Body of pancreas (tissue), 4 donors: ENCODE results near the gene BANK1. TPM values are rescaled to one million over a fixed set of nuclear protein-coding genes. Genes with fewer than 3 reads are reported as not detected.

Experiments
- ATAC-seq: fragments of 150-250 bp; one replicate; pipeline ENCODE4 v1.9.1; 2016
- DNase-seq, 4 donors: peaks; one replicate each; pipeline ENCODE4 v3.0.0-alpha.2; 2019
- H3K27ac ChIP-seq, 4 donors: fragments of 200-600 bp; sonication (generic); 1 replicate in 3 of 4; 2 replicates in 1 of 4; pipeline versions ENCODE4 v1.5.1 to v1.6.1; 2016 to 2019; ENCODE audit warnings: mild to moderate bottlenecking in 1 of 4, mixed read lengths in 1 of 4, moderate library complexity in 1 of 4
- H3K27me3 ChIP-seq, 2 donors: fragments of 200-600 bp; sonication (generic); one replicate each; pipeline ENCODE4 v1.6.0; 2016; ENCODE audit warnings: mild to moderate bottlenecking in 1 of 2
- H3K36me3 ChIP-seq, 2 donors: fragments of 200-600 bp; sonication (generic); replicated peaks in 1 of 2; 2 replicates each; pipeline ENCODE4 v1.5.1; 2016; ENCODE audit warnings: low read depth in 2 of 2; ENCODE audit not compliant: insufficient read depth in 1 of 2
- H3K4me1 ChIP-seq: fragments of 200-600 bp; sonication (generic); one replicate; pipeline ENCODE4 v1.6.0; 2016
- H3K4me3 ChIP-seq, 2 donors: fragments of 200-600 bp; sonication (generic); 1 replicate in 1 of 2; 2 replicates in 1 of 2; pipeline ENCODE4 v1.5.1; 2016 to 2019
- H3K9me3 ChIP-seq, 3 donors: fragments of 200-600 bp; sonication (generic); 1 replicate in 2 of 3; 2 replicates in 1 of 3; pipeline ENCODE4 v1.5.1; 2016
- POLR2A ChIP-seq, 3 donors: fragments of 450-650 bp; IDR thresholded peaks; one replicate each; pipeline ENCODE4 v1.6.1; 2016; ENCODE audit warnings: antibody characterized with exemption in 3 of 3, mild to moderate bottlenecking in 2 of 3
- WGBS, 2 donors: methylation state at CpG; one replicate each; pipeline ENCODE4 v1.1.5; 2017; 5-methylcytosine and 5-hydroxymethylcytosine counted together
- intact Hi-C: fragments of 100-400 bp; cut with DNase I; formaldehyde crosslinking; loops from one replicate; pipeline ENCODE4 v1.15.1; 2023
- total RNA-seq, 2 donors: library from RNA; depleted of rRNA; stranded (reverse); fragments of >200 nt; gene quantifications; one replicate each; pipeline ENCODE4 v1.1.0, GENCODE V29; 2016
- TF ChIP-seq, protein P1 (sequence below), 7 experiments: fragments of 450-650 bp in 4 of 7; fragments of 200-600 bp in 3 of 7; sonication (generic) in 3 of 7; IDR thresholded peaks; one replicate each; pipeline ENCODE4 v1.5.1; 2016 to 2019; ENCODE audit warnings: antibody characterized with exemption in 7 of 7

Gene BANK1
- total RNA-seq, 2 donors from 2014 or later = 1.0 to 2.0 TPM

DNA sequence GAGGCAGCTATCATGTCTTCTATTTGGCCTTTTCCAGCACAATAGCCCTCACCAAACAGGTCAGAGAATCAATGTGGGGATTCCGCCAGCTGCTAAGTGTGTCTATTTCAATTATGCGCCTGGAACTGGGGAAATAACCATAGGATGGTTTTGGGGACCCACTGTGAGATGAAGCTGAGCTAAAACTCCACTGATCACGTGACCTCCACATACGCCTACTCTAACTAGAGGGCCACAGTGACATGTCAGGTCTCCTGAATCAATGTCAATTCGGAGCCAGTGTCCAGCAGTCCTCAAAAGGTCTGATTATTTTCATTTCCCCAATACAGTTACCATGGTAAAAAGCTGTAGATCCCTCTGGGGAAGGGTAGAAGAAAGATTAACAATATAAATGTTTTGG, 10.2 kb upstream of the BANK1 start:
- ATAC-seq (no peak), DNase-seq (no peak)
- no peak for TF ChIP-seq POLR2A (IDR thresholded peaks at IDR 0.05)
- TF ChIP-seq, protein P1, sequence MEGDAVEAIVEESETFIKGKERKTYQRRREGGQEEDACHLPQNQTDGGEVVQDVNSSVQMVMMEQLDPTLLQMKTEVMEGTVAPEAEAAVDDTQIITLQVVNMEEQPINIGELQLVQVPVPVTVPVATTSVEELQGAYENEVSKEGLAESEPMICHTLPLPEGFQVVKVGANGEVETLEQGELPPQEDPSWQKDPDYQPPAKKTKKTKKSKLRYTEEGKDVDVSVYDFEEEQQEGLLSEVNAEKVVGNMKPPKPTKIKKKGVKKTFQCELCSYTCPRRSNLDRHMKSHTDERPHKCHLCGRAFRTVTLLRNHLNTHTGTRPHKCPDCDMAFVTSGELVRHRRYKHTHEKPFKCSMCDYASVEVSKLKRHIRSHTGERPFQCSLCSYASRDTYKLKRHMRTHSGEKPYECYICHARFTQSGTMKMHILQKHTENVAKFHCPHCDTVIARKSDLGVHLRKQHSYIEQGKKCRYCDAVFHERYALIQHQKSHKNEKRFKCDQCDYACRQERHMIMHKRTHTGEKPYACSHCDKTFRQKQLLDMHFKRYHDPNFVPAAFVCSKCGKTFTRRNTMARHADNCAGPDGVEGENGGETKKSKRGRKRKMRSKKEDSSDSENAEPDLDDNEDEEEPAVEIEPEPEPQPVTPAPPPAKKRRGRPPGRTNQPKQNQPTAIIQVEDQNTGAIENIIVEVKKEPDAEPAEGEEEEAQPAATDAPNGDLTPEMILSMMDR (IDR thresholded peaks at IDR 0.05) = no peak
- Histone ChIP-seq H3K36me3 (no peaks in the 10 kb centered on the region), H3K9me3 (no peaks in the 10 kb centered on the region), H3K27ac (no peak overlapping the region), H3K4me1 (no peaks in the 10 kb centered on the region), H3K27me3 (no peaks in the 10 kb centered on the region), H3K4me3 (no peak overlapping the region)
- WGBS, 2 donors = 73 to 77% methylated on average over 5 of the region's 5 CpGs
- intact Hi-C loops = no loop called here

DNA sequence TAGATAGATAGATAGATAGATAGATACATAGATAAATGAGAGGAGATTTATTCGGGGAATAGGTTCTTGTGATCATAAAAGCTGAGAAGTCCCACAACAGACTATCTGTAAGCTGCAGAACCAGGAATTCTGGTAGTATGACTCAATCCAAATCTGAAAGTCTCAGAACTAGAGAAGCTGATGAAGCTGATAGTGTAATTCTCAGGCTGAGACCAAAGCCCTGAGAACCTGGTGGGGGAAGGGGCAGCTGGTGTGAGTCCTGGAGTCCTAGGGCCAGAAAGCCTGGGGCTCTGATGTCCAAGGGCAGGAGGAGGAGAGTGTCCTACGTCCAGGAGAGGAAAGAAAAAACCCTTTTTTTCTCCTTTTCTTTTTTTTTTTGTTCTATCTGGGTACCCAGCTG, 8.0 kb upstream of the BANK1 start:
- Histone ChIP-seq H3K27me3 (no peaks in the 10 kb centered on the region), H3K4me3 (no peak overlapping the region), H3K9me3 (no peaks in the 10 kb centered on the region), H3K36me3 (no peaks in the 10 kb centered on the region), H3K4me1 (no peaks in the 10 kb centered on the region), H3K27ac (no peak overlapping the region)
- TF ChIP-seq, protein P1 (IDR thresholded peaks at IDR 0.05) = no peak
- TF ChIP-seq POLR2A (IDR thresholded peaks at IDR 0.05) = no peak
- no peak for ATAC-seq
- intact Hi-C loops = no loop called here
- WGBS, 2 donors = 42 to 49% methylated on average over 2 of the region's 2 CpGs
- no peak for DNase-seq

DNA sequence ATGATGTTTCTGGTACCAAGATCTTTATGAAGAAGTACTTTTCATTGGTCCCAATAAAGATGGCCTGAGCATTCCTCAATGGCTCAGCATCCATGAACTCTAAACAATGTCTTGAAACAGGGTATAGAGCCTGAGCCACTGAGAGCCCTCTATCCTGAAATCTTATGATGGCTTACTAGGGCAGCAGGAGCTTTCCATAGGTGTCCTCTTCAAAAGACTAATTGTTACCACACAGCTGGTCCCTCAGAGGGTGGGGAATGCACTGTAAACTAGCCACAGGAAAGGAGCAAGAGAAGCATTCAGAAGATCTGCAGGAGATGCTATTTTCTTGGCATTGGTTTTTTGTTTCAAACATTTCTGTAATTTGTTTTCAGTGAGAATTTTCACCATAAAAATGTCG, 5.6 kb upstream of the BANK1 start:
- intact Hi-C loops = no loop called here
- no peak for DNase-seq
- Histone ChIP-seq H3K27me3 (no peaks in the 10 kb centered on the region), H3K4me3 (no peak overlapping the region), H3K4me1 (no peaks in the 10 kb centered on the region), H3K9me3 (no peaks in the 10 kb centered on the region), H3K36me3 (no peaks in the 10 kb centered on the region), H3K27ac (no peak overlapping the region)
- ATAC-seq = no peak
- WGBS, 2 donors = 63 to 78% methylated on average over 1 of the region's 1 CpG
- TF ChIP-seq, protein P1 (IDR thresholded peaks at IDR 0.05) = no peak

DNA sequence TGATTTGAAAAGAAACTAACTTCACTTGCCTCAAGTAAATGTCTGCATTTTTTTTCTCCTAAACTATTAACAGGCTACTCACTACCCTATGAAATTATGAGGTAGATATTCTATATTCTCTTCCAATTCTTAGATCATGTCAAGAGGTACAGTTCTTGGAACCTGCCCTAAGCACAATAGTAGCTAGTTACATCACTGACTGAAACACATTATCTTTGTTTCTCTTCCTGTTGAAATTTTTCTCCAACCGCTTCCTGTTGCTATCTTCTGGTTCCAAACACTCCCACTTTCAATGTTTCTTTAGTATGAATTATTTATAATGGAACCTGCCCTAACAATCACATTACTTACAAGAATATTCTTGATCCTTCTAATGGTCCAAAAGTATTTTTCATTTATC, 5.0 kb upstream of the BANK1 start:
- intact Hi-C loops = no loop called here

More for the DNA sequence above, 5.0 kb upstream of the BANK1 start:
- Histone ChIP-seq H3K27ac (no peak overlapping the region), H3K27me3 (no peaks in the 10 kb centered on the region), H3K36me3 (no peaks in the 10 kb centered on the region), H3K4me3 (no peak overlapping the region), H3K4me1 (peaks cover 1% of the 10 kb centered on the region), H3K9me3 (no peaks in the 10 kb centered on the region)
- DNase-seq = no peak
- WGBS, 2 donors = 81 to 90% methylated on average over 1 of the region's 1 CpG
- TF ChIP-seq POLR2A (IDR thresholded peaks at IDR 0.05) = no peak
- TF ChIP-seq, protein P1 (IDR thresholded peaks at IDR 0.05) = no peak
- no peak for ATAC-seq
